GM19035 (cell line): ENCODE data around the gene CYP2U1.
"Not testable (repeated sequence)": the region's sequence is repeated elsewhere in the genome, so short reads cannot be mapped to it uniquely, and the experiment has no call there.

Experiments
- ATAC-seq: cut with Tn5 transposase; IDR thresholded peaks from one replicate; pipeline ENCODE4 v1.9.1; 2021; ENCODE audit not compliant: unreplicated experiment

The CYP2U1 gene

DNA sequence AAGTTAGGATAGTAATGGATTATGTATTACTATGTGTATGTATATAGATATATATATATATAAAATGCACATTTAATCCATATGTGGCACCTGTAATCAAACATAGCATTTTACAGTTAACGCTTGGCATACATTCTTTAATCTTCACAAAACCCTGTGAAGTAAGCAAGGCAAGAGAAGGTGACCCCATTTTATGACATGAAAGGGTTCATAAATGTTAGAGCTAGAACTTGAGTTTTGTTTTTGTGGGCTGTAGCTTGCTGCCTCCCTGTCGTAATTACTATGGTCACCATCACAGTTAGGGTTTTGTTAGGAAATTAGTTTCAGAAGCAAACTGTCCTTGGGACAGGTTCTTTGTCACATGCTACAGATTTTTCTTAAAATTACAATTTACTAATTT lies 13.8 kb upstream of the CYP2U1 start:
- no peak for ATAC-seq

DNA sequence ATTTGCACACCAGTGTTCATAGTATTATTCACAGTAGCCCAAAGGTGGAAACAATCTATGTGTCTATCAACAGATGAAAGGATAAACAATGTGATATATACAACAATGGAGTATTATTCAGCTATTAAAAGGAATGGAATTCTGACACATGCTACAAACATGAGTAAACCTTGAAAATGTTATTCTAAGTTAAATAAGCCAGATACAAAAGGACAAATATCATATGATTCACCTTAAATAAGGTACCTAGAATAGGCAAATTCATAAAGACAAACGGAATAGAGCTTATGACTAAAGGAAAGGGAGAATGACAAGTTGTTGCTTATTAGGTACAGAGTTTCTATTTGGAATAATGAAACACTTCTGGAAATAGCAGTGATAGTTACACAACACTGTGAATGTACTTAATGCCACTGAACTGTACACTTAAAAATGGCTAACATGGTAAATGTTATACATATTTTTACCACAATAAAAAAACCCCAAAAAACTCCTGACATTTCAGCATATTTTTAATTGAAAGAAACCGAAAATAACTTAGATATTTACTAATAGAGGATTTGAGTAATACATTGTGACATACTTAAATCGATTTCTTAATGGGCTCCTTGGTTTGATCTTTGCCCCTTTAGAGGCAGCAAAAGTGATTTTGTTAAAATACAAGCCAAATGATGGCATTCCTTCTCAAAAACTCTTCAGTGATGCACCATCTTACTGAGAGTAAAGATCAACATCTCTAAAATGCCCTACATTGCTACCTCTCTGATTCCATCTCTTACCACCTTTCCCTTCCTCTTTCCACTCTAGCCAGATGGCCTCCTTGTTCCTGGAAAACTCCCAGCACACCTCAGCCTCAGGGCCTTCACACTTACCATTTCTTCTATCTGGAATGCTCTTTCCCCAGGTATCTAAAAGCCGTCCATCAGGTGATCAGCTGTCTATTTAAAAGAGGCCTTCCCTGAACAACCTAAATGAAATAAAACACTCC lies 8.6 kb upstream of the CYP2U1 start:
- no peak for ATAC-seq

DNA sequence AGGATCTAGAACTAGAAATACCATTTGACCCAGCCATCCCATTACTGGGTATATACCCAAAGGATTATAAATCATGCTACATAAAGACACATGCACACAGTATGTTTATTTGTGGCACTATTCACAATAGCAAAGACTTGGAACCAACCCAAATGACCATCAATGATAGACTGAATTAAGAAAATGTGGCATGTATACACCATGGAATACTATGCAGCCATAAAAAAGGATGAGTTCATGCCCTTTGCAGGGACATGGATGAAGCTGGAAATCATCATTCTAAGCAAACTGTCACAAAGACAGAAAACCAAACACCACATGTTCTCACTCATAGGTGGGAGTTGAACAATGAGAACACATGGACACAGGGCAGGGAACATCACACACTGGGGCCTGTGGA lies 5.6 kb upstream of the CYP2U1 start:
- ATAC-seq: not testable (repeated sequence)

DNA sequence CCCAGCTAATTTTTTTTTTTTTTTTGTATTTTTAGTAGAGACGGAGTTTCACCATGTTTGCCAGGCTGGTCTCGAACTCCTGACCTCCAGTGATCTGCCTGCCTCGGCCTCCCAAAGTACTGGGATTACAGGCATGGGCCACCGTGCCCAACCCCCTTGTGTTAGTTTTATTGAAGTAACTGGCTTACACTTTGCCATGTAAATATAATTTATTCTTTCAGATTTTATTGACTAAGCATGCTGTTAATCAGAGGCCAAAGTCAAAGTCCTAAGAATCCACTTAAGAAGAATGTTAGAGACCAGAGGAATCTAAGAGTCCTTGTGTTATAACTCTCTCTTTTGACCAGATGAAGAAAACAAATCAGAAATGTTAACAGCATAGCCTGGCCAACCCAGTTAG lies 4.5 kb upstream of the CYP2U1 start:
- ATAC-seq: not testable (repeated sequence)

DNA sequence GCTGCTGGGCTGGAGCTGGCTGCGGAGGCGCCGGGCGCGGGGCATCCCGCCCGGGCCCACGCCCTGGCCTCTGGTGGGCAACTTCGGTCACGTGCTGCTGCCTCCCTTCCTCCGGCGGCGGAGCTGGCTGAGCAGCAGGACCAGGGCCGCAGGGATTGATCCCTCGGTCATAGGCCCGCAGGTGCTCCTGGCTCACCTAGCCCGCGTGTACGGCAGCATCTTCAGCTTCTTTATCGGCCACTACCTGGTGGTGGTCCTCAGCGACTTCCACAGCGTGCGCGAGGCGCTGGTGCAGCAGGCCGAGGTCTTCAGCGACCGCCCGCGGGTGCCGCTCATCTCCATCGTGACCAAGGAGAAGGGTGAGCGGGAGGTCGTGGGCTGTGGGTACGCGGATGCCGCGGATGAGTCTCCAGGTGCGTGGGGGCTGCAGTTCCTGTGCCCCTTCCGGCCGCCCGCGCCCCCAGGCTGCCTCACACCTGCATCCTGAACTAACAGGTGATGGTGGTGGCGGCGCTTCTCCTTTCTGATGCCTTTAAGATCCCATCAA lies 499 bp downstream of the CYP2U1 start:
- peak; percentile 28 for ATAC-seq

DNA sequence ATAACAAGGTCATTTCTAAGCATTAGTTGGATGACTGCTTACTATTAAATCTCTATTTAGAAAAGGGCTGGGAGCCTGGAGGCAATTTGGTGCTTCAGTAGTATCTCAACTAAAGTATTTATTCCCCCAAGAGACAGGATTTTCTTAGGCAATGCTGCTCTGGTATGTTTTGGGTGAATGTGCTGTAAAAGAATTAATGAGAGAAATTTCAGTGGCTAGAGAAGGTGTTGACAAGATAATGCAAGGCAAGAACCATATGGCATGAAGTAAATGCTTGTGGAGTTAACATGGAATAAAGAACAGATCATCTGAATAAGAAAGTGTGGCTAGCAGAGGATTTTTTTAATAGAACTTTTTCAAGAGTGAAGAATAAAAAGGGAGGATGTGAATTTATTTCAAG lies 3.9 kb downstream of the CYP2U1 start:
- no peak for ATAC-seq

DNA sequence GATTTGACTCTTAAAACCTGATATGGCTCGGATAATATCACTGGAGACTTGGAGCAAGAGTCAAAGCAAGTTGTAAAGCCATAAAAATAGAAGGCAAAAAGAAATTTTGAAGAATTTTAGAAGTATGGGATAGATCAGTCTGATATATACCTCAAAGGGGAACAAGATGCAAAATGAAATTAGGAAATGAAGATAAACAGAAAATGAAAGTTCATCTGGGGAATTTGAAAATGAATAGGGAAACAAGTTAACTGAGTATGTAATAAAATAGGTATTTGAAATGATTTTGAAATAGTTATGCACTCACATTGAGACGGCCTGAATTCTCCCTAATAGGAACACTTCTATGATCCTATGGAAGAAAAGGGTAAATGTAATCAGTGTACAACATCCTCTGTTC lies 5.7 kb downstream of the CYP2U1 start:
- no peak for ATAC-seq

DNA sequence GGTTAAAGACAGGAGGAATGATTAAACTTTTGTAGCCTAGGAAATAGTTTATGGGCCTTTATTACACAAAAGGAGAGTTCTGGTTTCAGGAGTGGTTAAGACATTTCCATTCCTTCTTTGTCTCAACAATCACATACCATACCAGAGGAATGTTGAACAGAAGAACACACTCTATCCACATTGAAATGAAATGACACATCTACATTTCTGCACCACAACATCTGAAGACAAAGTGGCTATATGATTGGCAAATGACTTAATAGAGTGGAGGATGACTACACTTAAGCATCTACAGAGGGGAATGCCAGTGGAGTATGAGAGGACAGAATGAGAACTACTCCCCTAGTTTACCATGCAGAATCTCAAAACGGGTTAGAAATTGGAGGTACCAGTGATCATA lies 8.0 kb downstream of the CYP2U1 start:
- ATAC-seq: no peak

DNA sequence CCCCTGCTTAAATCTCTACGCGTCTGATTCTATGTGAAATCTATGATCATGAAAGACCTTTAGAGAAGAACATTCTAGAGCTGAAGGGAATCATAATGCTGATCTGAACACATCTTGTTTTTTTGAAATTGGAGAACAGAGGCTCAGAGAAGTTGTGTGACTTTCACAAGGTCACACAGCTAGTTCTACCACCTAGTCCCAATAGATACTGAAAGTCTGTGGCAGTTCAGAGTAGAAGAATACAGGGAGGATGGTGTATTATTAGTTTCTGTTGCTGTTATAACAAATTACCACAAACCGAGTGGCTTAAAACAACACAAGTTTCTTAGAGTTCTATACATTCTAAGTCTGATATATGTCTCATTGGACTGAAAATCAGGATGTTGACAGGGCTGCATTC lies 14.5 kb downstream of the CYP2U1 start:
- no peak for ATAC-seq

DNA sequence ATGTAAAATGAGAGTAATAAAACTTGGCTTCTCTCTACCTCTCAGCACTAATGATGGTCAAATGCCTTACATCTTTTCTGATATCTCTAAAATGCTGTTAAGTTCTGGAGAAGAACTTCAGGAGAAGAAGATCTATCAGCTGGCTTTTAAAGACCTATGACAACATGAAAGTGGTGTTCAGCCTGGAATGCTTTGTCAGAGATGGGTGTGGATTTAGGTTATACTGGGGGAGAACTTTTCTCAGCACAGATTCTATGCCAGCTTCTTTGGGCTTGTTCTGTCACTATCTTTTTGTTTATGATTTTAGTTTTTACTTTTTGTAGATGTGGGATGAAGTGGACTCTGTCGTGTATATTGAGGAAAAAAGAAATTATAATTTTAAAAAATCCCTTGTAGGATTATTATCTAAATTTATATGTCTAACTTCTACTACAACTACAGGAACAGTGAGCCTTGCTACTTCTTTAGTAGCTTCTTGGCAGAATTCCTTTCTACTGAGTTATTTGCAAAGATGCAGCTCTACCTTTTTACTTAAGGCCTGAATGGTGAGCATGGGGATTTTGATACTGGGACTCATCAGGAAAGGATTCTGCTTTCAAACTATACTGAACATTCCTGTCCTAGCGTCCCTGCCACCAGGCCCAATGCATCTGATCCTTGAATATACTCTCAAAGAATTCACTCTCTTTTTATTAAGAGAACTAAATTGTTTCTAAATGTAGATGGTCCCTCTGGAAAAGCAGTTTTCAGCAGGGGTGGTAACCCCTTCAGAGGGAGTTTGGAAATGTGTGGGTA lies 19.6 kb downstream of the CYP2U1 start:
- no peak for ATAC-seq

DNA sequence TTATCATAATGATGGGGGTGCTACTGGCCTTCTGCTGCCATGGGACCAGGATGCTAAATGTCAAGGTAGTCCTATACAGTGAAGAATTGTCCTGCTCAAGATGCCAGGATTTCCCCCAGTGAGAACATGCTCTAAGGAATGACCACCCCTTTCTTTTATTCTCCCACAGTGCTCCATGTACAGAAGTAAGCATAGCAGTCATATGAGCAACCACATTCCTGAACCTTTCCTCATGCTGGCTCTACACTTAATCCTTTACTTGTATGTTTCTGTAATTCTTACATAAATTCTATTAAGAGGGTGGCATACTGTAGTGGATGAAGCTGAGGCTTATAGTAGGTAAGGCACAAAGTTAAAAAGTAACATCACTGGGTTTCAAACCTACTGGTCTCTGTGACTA lies 20.2 kb downstream of the CYP2U1 start:
- ATAC-seq: no peak

DNA sequence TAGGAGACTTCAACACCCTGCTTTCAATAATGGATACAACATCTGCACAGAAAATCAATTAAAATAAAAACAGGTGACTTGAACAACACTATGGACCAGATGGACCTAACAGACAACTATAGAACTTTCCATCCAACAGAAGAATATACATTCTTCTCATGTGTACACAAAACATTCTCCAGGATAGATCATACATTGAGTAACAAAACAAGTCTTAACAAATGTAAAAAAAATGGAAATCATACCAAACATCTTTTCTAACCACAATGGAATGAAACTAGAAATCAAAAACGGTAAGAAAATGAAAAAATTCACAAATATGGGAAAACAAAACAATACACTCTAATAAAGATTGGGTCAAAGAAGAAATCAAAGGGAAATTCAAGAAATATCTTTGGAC lies 24.7 kb downstream of the CYP2U1 start:
- ATAC-seq: no peak

DNA sequence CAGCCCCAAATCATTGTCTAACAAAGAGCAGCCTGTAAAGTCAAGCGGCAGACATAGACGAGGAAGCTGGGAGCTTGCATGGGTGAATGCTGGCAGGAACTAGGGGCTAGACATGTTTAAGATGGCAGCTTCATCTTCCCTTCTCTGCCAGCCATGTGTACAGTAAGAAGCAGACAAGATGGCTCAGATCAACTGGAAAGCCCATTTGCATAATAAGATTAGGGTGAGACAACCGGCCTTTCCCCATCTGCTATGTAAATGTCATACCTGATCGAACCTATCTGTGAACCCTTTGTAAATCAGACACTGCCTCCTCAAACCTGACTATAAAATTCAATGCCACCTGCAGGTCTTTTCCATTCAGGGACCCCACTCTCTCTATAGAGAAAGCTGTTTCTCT lies 35.6 kb downstream of the CYP2U1 start:
- no peak for ATAC-seq

DNA sequence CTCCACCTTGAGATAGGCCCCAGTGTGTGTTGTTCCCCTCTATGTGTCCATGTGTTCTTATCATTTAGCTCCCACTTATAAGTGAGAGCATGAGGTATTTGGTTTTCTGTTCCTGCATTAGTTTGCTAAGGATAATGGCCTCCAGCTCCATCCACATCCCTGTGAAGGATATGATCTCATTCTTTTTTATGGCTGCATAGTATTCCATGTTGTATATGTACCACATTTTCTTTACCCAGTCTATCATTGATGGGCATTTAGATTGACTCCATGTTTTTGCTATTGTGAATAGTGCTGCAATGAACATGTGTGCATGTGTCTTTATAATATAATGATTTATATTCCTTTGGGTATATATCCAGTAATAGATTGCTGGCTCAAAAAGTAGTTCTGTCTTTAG lies 36.2 kb downstream of the CYP2U1 start:
- not testable (repeated sequence) for ATAC-seq

DNA sequence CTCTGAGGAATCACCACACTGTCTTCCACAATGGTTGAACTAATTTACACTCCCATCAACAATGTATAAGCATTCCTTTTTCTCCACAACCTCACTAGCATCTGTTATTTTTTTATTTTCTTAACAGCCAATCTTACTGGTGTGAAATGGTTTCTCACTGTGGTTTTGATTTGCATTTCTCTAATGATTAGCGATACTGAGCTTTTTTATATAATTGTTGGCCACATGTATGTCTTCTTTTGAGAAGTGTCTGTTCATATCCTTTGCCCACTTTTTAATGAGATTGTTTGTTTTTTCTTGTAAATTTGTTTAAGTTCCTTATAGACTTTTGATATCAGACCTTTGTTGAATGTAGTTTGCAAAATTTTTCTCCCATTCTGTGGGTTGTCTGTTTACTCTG lies 36.6 kb downstream of the CYP2U1 start:
- ATAC-seq: not testable (repeated sequence)

DNA sequence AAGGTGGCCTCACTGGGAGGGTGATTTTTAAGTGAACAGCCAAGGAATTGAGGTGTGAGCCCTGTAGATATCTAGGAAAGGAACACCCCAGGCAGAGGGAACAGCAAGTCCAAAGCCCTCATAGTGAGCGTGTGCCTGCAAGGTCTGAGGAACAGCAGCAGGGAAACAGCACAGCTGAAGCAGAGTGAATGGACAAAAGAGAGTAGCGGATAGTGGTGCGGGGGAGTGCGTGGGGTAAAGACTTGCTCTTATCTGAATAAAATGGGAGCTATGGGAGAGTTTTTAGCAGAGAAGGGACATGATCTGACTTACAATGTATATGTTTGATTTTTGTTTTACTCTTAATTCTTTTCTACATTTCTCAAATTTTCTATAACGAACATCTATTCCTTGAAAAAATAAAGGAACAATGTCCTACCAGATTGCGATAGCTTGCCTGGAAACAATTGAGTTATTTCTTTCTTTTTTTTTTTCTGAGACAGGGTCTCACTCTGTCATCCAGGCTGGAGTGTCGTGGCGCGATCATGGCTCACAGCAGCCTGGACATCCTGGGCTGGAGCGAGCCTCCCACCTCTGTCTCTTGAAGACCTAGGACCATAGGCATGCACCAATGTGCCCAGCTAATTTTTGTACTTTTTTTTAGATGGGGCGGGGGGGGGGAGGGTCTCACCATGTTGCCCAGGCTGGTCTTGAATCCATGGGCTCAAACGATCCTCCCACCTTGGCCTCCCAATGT lies 38.9 kb downstream of the CYP2U1 start:
- ATAC-seq: no peak

DNA sequence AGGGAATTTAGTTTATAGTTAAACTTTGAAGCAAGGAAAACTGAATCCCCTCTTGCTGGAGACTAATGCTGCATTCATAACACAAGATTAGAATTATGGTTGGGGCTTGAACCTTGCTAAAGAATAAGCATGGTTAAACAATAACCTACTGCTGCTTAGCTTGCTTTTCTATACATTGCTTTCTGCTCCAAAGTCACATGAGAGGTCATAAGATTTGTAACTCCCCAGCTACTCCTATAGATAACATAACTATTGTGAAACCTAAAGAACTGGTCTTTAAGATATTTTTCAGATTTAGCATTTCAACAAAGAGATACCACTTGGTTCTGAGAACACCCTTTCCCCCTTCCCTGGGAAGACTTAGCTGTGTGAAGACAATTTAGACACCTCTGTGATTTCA lies 41.3 kb downstream of the CYP2U1 start:
- no peak for ATAC-seq

DNA sequence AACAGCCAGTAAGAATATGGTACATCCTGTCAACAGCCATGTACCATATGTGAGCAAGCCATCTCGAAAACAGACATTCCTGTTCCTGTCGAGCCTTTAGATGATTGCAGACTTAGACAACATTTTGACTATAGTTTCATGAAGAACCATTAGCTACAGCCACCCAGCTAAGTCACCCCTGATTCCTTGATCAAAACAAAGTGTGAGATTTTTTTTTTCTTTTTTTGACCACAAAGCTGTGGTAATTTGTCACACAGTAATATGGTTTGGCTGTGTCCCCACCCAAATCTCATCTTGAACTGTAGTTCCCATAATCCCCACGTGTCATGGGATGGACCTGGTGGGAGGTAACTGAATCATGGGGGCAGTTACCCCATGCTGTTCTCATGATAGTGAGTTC lies 43.2 kb downstream of the CYP2U1 start:
- ATAC-seq: no peak

DNA sequence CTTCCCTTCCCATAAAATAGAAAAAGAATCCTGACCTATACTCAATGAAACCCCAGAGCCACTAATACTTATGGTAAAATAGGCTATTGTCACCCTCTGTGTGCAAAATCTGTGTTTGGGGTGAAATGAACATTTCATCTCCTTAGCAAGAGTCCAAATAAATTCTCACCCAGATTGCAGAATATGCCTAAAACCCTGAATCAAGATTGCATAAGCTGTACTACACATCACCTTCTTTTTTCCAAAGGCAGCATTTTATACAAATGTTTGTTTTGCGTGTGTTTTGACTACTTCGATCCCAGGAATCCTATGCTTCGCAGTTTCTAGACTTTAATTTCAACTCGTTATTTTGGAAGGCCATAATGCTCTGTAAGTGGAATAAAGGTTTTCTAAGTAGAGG lies 46.1 kb downstream of the CYP2U1 start:
- no peak for ATAC-seq

DNA sequence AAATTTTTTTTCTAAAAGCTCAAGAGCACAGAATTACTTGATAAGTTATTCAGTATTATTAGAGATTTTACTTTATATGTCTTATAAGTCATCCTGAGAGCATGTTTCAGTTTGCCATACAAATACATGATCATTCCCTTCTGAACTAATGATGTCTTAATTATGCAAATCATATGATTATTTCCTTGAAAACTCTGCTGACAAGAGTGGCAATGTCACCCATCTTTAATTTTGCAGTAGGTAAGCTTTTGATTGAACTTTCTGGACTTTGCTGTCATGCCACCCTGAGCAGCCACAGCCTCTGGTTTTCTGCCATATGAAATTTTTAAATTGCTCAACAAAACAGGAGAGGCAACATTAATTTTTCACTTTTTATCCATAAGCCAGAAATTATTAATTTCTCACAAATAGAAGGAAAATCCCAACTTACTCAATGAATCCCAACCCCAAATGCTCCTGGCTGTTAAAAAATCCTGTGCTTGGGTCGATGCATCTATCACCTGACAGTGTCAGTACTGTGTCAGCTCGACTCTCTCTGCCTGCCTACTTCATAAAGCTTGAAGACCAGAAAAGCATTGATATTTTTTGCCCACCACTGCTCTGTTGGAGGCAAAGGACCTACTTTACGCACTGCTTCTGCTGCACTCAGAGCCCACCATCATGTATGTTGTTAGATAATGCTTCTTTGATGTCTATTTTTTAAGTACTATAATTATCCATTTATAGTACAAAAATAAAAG lies 46.8 kb downstream of the CYP2U1 start:
- ATAC-seq: no peak
